ENCODE measurements around the gene CCDC137. TPM values are rescaled to one million over a fixed set of nuclear protein-coding genes. Genes with fewer than 3 reads are reported as not detected.
A peak's percentile ranks its signal among the peaks of the same experiment; 100 is the strongest.

Gene CCDC137
- total and polyA plus RNA-seq, 2 donors (not counting 3 experiments of a cell fraction or from before 2014, with no cell fraction given): 12.9 to 32.2 TPM

- Histone ChIP-seq H3K4me3 (replicated peaks in 1 of 3; ENCODE audit: insufficient read depth in 1 of 3, low read depth in 1 of 3, low read length in 3 of 3) (no peak overlapping the region), H3K79me2 (ENCODE audit: control insufficient read depth, insufficient read depth, low read length) (no peaks in the 10 kb centered on the region), H3K9ac (replicated peaks; ENCODE audit: extremely low read depth, insufficient read depth, low read length) (no peak overlapping the region), H3K27ac (ENCODE audit: insufficient read depth, low read depth, low read length) (no peak overlapping the region), H3K9me3 (replicated peaks; ENCODE audit: control insufficient read depth, insufficient read depth, low read length) (no peaks in the 10 kb centered on the region), H3K9me1 (replicated peaks; ENCODE audit: control insufficient read depth, extremely low read depth, insufficient read depth, low read length) (no peaks in the 10 kb centered on the region), H4K20me1 (replicated peaks; ENCODE audit: control insufficient read depth, extremely low read depth, insufficient read depth, low read length) (no peaks in the 10 kb centered on the region), H3K4me1 (ENCODE audit: control insufficient read depth, extremely low read depth, insufficient read depth, low read length) (peaks cover 4% of the 10 kb centered on the region), H2AFZ (ENCODE audit: low read depth, low read length) (no peak overlapping the region), H3K4me2 (ENCODE audit: insufficient read depth, low read length) (no peak overlapping the region), H3K36me3 (ENCODE audit: control insufficient read depth in 2 of 2, extremely low read depth in 1 of 2, insufficient read depth in 2 of 2, low read length in 2 of 2) (no peaks in the 10 kb centered on the region), H3K27me3 (ENCODE audit: control insufficient read depth in 2 of 2, insufficient read depth in 2 of 2, low read length in 2 of 2) (peaks cover 0 to 3% of the 10 kb centered on the region in 2 experiments)
- POLR2A ChIA-PET: no interaction called here
- BruUV-seq (replicated peaks): TSS peak; percentile 7
- dilution Hi-C loops (cut with MboI; ENCODE audit: extremely low pct_ligation_motif_present, low sequenced_read_pairs) (no loop called here), intact Hi-C loops (cut with micrococcal nuclease) (no loop called here)
- CTCF ChIA-PET: no interaction called here
- no peak for TF ChIP-seq GATA2 (IDR thresholded peaks at IDR 0.05; ENCODE audit: insufficient read depth, insufficient read length, low read depth, low read length)
- no peak for TF ChIP-seq JUN (IDR thresholded peaks at IDR 0.05; ENCODE audit: borderline replicate concordance, insufficient read depth, insufficient read length, low read depth)
- FAIRE-seq: no peak
- no peak for DNase-seq (ENCODE audit: low read depth, low spot score)
Observed at GRCh38 chr17:81720267-81721071, 53.9 kb downstream of the CCDC137 start.

GRCh38 chr17:81722184-81723120, 55.9 kb downstream of the CCDC137 start:
- TF ChIP-seq EZH2 (IDR thresholded peaks at IDR 0.05; ENCODE audit: borderline replicate concordance, low read depth, low read length, severe bottlenecking): no peak
- no peak for TF ChIP-seq POLR2A (IDR thresholded peaks at IDR 0.05; ENCODE audit: low read depth, low read length)
- TF ChIP-seq MAX (IDR thresholded peaks at IDR 0.05; ENCODE audit: insufficient read depth, insufficient read length): no peak
- TF ChIP-seq POLR2AphosphoS5 (IDR thresholded peaks at IDR 0.05; ENCODE audit: insufficient read depth, low read depth, low read length): no peak
- TF ChIP-seq FOS (IDR thresholded peaks at IDR 0.05; ENCODE audit: borderline replicate concordance, insufficient read depth, low read length): no peak
- Histone ChIP-seq H3K9me1 (replicated peaks; ENCODE audit: control insufficient read depth, extremely low read depth, insufficient read depth, low read length) (no peaks in the 10 kb centered on the region), H3K4me3 (replicated peaks in 1 of 3; ENCODE audit: insufficient read depth in 1 of 3, low read depth in 1 of 3, low read length in 3 of 3) (no peak overlapping the region), H3K27ac (ENCODE audit: insufficient read depth, low read depth, low read length) (no peak overlapping the region), H3K9ac (replicated peaks; ENCODE audit: extremely low read depth, insufficient read depth, low read length) (no peak overlapping the region), H3K4me1 (ENCODE audit: control insufficient read depth, extremely low read depth, insufficient read depth, low read length) (peaks cover 4% of the 10 kb centered on the region), H2AFZ (ENCODE audit: low read depth, low read length) (no peak overlapping the region), H3K36me3 (ENCODE audit: control insufficient read depth in 2 of 2, extremely low read depth in 1 of 2, insufficient read depth in 2 of 2, low read length in 2 of 2) (no peaks in the 10 kb centered on the region), H4K20me1 (replicated peaks; ENCODE audit: control insufficient read depth, extremely low read depth, insufficient read depth, low read length) (no peaks in the 10 kb centered on the region), H3K4me2 (ENCODE audit: insufficient read depth, low read length) (no peak overlapping the region), H3K9me3 (replicated peaks; ENCODE audit: control insufficient read depth, insufficient read depth, low read length) (no peaks in the 10 kb centered on the region), H3K27me3 (ENCODE audit: control insufficient read depth in 2 of 2, insufficient read depth in 2 of 2, low read length in 2 of 2) (peaks cover 0 to 3% of the 10 kb centered on the region in 2 experiments), H3K79me2 (ENCODE audit: control insufficient read depth, insufficient read depth, low read length) (no peaks in the 10 kb centered on the region)
- dilution Hi-C loops (cut with MboI; ENCODE audit: extremely low pct_ligation_motif_present, low sequenced_read_pairs) (no loop called here), intact Hi-C loops (cut with micrococcal nuclease) (no loop called here)
- no peak for DNase-seq (ENCODE audit: low read depth, low spot score)
- POLR2A ChIA-PET: no interaction called here
- BruUV-seq (replicated peaks): no TSS peak
- FAIRE-seq: no peak
- CTCF ChIA-PET: interaction anchor here (1.0 kb wide), 2 partner anchors 16 to 237 kb away, joined by 3 read pairs; no protein-coding TSS in a partner anchor
